Measurements from ENCODE around the gene GRID1.

GRID1 gene

DNA sequence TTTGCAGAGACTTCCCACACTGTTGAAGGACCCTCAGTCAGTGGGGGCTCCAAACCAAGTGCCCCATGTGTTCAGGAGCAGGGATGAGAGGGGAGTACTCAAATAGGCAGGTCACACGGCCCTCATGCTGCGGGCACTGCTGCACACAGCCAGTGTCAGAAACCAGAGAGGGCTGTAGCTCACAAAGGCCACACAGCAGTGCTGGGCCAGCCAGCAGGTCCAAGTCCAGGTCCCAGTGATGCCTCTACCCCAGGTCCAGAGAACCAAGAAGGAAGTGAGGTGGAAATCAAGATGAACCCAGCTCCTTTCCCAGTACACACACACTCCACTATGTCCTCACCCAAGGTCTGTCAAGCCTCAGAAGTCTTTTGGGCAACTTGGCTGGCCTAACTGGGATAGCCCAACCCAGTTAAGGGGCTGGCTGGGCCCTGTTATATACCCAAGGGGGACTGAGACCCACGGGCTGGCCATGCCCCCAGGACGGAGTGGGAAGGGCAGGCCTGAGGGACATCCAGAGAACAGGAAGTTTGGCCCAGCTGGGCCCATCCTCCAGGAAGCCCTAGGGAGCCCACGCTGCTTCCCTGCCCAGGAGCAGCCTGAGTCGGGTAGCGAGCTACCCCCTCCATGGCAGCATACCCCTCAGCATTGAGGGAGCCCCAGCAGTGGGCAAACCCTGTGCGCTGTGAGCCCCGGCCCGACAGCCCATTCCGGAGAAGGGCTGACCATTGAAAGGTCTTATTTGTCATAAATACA lies 24.3 kb downstream of the GRID1 start:
- H3K9ac ChIP-seq (ENCODE audit: low read length): no peak overlapping the region
- H2AK5ac ChIP-seq (ENCODE audit: low read length, severe bottlenecking): no peak overlapping the region
- H4K91ac ChIP-seq (ENCODE audit: low read length): no peak overlapping the region
- H2AFZ ChIP-seq (ENCODE audit: low read depth, low read length): no peak overlapping the region
- no peak overlapping the region for H3K27ac ChIP-seq (ENCODE audit: low read length, poor library complexity, severe bottlenecking)
- H2BK12ac ChIP-seq (ENCODE audit: low read length in 2 of 2): no peak overlapping the region
- H2BK120ac ChIP-seq (ENCODE audit: low read depth, low read length): no peak overlapping the region
- no peaks in the 10 kb centered on the region for H3K79me1 ChIP-seq (replicated peaks; ENCODE audit: low read length, poor library complexity, severe bottlenecking)
- 81% methylated on average over 11 of the region's 11 CpGs for WGBS
- H3K14ac ChIP-seq (ENCODE audit: low read length in 2 of 2): no peak overlapping the region
- H2BK15ac ChIP-seq (ENCODE audit: low read depth, poor library complexity, severe bottlenecking): no peak overlapping the region
- H3K4ac ChIP-seq (ENCODE audit: low read depth in 1 of 2, low read length in 2 of 2): no peak overlapping the region
- no peak overlapping the region for H2BK5ac ChIP-seq (ENCODE audit: low read depth, low read length, poor library complexity, severe bottlenecking)
- H3K4me3 ChIP-seq (ENCODE audit: insufficient read depth in 1 of 2, low read depth in 1 of 2, low read length in 2 of 2): no peak overlapping the region
- H3K4me2 ChIP-seq (ENCODE audit: low read length, poor library complexity, severe bottlenecking): no peak overlapping the region
- no peaks in the 10 kb centered on the region for H3K36me3 ChIP-seq (ENCODE audit: control insufficient read depth in 1 of 2, insufficient read depth in 2 of 2, low read depth in 1 of 2, low read length in 2 of 2)
- H3K23ac ChIP-seq (ENCODE audit: low read length in 2 of 2): no peak overlapping the region
- H3K9me3 ChIP-seq (ENCODE audit: control insufficient read depth, low read length): no peaks in the 10 kb centered on the region
- no peak overlapping the region for H4K8ac ChIP-seq (ENCODE audit: low read length)
- H3K18ac ChIP-seq (ENCODE audit: low read depth in 1 of 2, low read length in 2 of 2): no peak overlapping the region
- peaks cover 2 to 7% of the 10 kb centered on the region in 2 experiments for H3K27me3 ChIP-seq (ENCODE audit: control insufficient read depth in 1 of 2, insufficient read depth in 1 of 2, low read length in 2 of 2)
- DNase-seq: no peak
- peaks cover 6% of the 10 kb centered on the region for H3K4me1 ChIP-seq (ENCODE audit: control insufficient read depth, insufficient read depth, low read depth, low read length)

DNA sequence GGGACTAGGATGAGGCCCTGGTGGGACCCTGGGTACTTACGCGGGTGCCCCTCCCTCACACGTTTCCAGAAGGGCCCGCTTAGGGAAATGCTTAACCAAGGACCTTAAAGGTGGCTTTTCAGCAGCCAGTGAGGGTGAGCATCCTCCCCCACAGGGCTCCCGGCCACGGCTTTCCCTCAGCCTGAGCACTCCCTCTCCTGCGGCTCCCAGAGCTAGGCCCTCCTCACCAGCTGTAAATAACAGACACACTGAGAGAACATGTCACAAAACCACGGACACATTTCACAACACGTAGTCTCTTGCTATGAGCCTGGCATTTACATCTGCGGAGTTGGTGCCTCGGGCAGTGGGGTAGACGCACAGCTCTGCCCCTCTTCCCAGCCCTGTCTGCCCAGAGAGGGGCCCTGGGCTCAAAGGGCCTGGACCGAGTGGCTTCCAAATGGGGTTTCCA lies 25.2 kb downstream of the GRID1 start:
- Histone ChIP-seq H3K4me3 (ENCODE audit: insufficient read depth in 1 of 2, low read depth in 1 of 2, low read length in 2 of 2) (no peak overlapping the region), H3K79me1 (replicated peaks; ENCODE audit: low read length, poor library complexity, severe bottlenecking) (no peaks in the 10 kb centered on the region), H2AK5ac (ENCODE audit: low read length, severe bottlenecking) (no peak overlapping the region), H3K9me3 (ENCODE audit: control insufficient read depth, low read length) (no peaks in the 10 kb centered on the region), H3K4ac (ENCODE audit: low read depth in 1 of 2, low read length in 2 of 2) (no peak overlapping the region), H4K8ac (ENCODE audit: low read length) (no peak overlapping the region), H3K14ac (ENCODE audit: low read length in 2 of 2) (no peak overlapping the region), H3K27me3 (ENCODE audit: control insufficient read depth in 1 of 2, insufficient read depth in 1 of 2, low read length in 2 of 2) (peaks cover 2 to 7% of the 10 kb centered on the region in 2 experiments), H3K36me3 (ENCODE audit: control insufficient read depth in 1 of 2, insufficient read depth in 2 of 2, low read depth in 1 of 2, low read length in 2 of 2) (no peaks in the 10 kb centered on the region), H3K18ac (ENCODE audit: low read depth in 1 of 2, low read length in 2 of 2) (no peak overlapping the region), H4K91ac (ENCODE audit: low read length) (no peak overlapping the region), H2BK120ac (ENCODE audit: low read depth, low read length) (no peak overlapping the region), H3K4me1 (ENCODE audit: control insufficient read depth, insufficient read depth, low read depth, low read length) (peaks cover 6% of the 10 kb centered on the region), H3K4me2 (ENCODE audit: low read length, poor library complexity, severe bottlenecking) (no peak overlapping the region), H2AFZ (ENCODE audit: low read depth, low read length) (no peak overlapping the region), H3K27ac (ENCODE audit: low read length, poor library complexity, severe bottlenecking) (no peak overlapping the region), H3K9ac (ENCODE audit: low read length) (no peak overlapping the region), H2BK12ac (ENCODE audit: low read length in 2 of 2) (no peak overlapping the region), H2BK15ac (ENCODE audit: low read depth, poor library complexity, severe bottlenecking) (no peak overlapping the region), H2BK5ac (ENCODE audit: low read depth, low read length, poor library complexity, severe bottlenecking) (no peak overlapping the region), H3K23ac (ENCODE audit: low read length in 2 of 2) (no peak overlapping the region)
- 67% methylated on average over 13 of the region's 13 CpGs for WGBS
- no peak for DNase-seq

DNA sequence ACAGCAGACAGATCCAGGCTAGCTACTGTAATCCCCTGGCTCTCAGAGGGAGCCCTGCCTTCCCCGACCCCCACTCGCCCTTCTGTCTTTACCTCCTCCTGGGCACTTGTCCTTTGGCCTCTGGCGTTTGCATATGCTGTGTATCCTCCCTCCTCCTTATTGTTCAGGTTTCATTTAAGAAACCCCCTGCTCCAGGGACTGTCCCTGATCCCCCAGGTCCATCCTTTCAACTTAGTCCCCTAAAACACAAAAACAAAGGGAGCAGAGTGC lies 25.7 kb downstream of the GRID1 start:
- H2AK5ac ChIP-seq (ENCODE audit: low read length, severe bottlenecking): no peak overlapping the region
- H3K79me1 ChIP-seq (replicated peaks; ENCODE audit: low read length, poor library complexity, severe bottlenecking): no peaks in the 10 kb centered on the region
- no peaks in the 10 kb centered on the region for H3K36me3 ChIP-seq (ENCODE audit: control insufficient read depth in 1 of 2, insufficient read depth in 2 of 2, low read depth in 1 of 2, low read length in 2 of 2)
- no peak overlapping the region for H2BK12ac ChIP-seq (ENCODE audit: low read length in 2 of 2)
- no peak overlapping the region for H4K91ac ChIP-seq (ENCODE audit: low read length)
- no peak overlapping the region for H3K4me2 ChIP-seq (ENCODE audit: low read length, poor library complexity, severe bottlenecking)
- no peak overlapping the region for H2BK15ac ChIP-seq (ENCODE audit: low read depth, poor library complexity, severe bottlenecking)
- 58% methylated on average over 3 of the region's 3 CpGs for WGBS
- H3K27ac ChIP-seq (ENCODE audit: low read length, poor library complexity, severe bottlenecking): no peak overlapping the region
- H2BK5ac ChIP-seq (ENCODE audit: low read depth, low read length, poor library complexity, severe bottlenecking): no peak overlapping the region
- peaks cover 6% of the 10 kb centered on the region for H3K4me1 ChIP-seq (ENCODE audit: control insufficient read depth, insufficient read depth, low read depth, low read length)
- H2AFZ ChIP-seq (ENCODE audit: low read depth, low read length): no peak overlapping the region
- H3K4ac ChIP-seq (ENCODE audit: low read depth in 1 of 2, low read length in 2 of 2): no peak overlapping the region
- H3K27me3 ChIP-seq (ENCODE audit: control insufficient read depth in 1 of 2, insufficient read depth in 1 of 2, low read length in 2 of 2): peaks cover 2 to 7% of the 10 kb centered on the region in 2 experiments
- no peak overlapping the region for H3K18ac ChIP-seq (ENCODE audit: low read depth in 1 of 2, low read length in 2 of 2)
- H3K9me3 ChIP-seq (ENCODE audit: control insufficient read depth, low read length): no peaks in the 10 kb centered on the region
- no peak overlapping the region for H3K14ac ChIP-seq (ENCODE audit: low read length in 2 of 2)
- no peak overlapping the region for H3K4me3 ChIP-seq (ENCODE audit: insufficient read depth in 1 of 2, low read depth in 1 of 2, low read length in 2 of 2)
- no peak overlapping the region for H4K8ac ChIP-seq (ENCODE audit: low read length)
- no peak overlapping the region for H2BK120ac ChIP-seq (ENCODE audit: low read depth, low read length)
- DNase-seq: no peak
- H3K9ac ChIP-seq (ENCODE audit: low read length): no peak overlapping the region
- H3K23ac ChIP-seq (ENCODE audit: low read length in 2 of 2): no peak overlapping the region

DNA sequence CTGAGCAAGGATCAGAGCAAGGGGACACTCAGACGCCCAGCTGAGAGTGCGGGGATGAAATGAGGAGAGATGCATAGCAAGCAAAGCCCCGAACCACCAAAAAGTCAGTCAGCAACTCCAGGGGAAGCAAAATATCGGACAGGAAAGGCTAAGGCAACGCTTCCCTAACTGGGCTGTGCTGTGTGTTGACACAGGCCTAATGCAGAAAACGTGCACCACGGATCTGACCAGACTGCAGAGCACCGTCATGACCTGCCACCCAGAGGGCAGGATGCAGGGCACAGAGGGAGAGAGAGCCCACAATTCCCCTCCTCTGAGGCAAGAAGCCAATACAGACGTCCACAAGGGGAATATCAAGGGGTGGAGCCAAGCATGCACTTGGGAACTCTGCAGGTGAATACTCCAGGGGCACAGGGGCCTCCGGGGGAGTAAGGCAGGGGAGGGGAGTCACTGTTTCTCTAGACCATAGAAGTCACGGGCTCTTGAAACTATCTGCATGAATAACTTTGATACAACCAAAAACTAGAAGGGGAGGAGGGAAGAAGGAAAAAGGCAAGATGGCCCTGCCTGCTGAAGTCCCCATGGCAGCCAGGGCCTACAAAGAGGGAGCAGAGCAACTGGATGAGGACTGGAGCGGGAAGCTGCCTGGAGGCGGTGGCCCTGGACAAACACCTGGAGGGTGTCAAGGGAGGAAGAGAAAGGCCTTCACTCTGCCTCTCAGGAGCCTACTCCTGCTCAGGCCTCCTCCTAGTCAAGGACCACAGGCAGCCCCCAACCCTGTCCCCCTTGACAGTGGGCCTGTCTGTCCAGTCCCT lies 26.2 kb downstream of the GRID1 start:
- H3K4me3 ChIP-seq (ENCODE audit: insufficient read depth in 1 of 2, low read depth in 1 of 2, low read length in 2 of 2): no peak overlapping the region
- no peak overlapping the region for H3K14ac ChIP-seq (ENCODE audit: low read length in 2 of 2)
- no peak for DNase-seq
- H2AK5ac ChIP-seq (ENCODE audit: low read length, severe bottlenecking): no peak overlapping the region
- peaks cover 3 to 11% of the 10 kb centered on the region in 2 experiments for H3K27me3 ChIP-seq (ENCODE audit: control insufficient read depth in 1 of 2, insufficient read depth in 1 of 2, low read length in 2 of 2)
- no peak overlapping the region for H3K4ac ChIP-seq (ENCODE audit: low read depth in 1 of 2, low read length in 2 of 2)
- no peak overlapping the region for H3K27ac ChIP-seq (ENCODE audit: low read length, poor library complexity, severe bottlenecking)
- no peaks in the 10 kb centered on the region for H3K36me3 ChIP-seq (ENCODE audit: control insufficient read depth in 1 of 2, insufficient read depth in 2 of 2, low read depth in 1 of 2, low read length in 2 of 2)
- H2BK15ac ChIP-seq (ENCODE audit: low read depth, poor library complexity, severe bottlenecking): no peak overlapping the region
- H2AFZ ChIP-seq (ENCODE audit: low read depth, low read length): no peak overlapping the region
- H3K79me1 ChIP-seq (replicated peaks; ENCODE audit: low read length, poor library complexity, severe bottlenecking): no peaks in the 10 kb centered on the region
- no peak overlapping the region for H4K8ac ChIP-seq (ENCODE audit: low read length)
- H3K23ac ChIP-seq (ENCODE audit: low read length in 2 of 2): no peak overlapping the region
- peaks cover 6% of the 10 kb centered on the region for H3K4me1 ChIP-seq (ENCODE audit: control insufficient read depth, insufficient read depth, low read depth, low read length)
- H3K9ac ChIP-seq (ENCODE audit: low read length): no peak overlapping the region
- no peak overlapping the region for H4K91ac ChIP-seq (ENCODE audit: low read length)
- WGBS: 61% methylated on average over 12 of the region's 13 CpGs
- H2BK5ac ChIP-seq (ENCODE audit: low read depth, low read length, poor library complexity, severe bottlenecking): no peak overlapping the region
- no peak overlapping the region for H3K18ac ChIP-seq (ENCODE audit: low read depth in 1 of 2, low read length in 2 of 2)
- H2BK12ac ChIP-seq (ENCODE audit: low read length in 2 of 2): no peak overlapping the region
- H3K9me3 ChIP-seq (ENCODE audit: control insufficient read depth, low read length): no peaks in the 10 kb centered on the region
- no peak overlapping the region for H3K4me2 ChIP-seq (ENCODE audit: low read length, poor library complexity, severe bottlenecking)
- H2BK120ac ChIP-seq (ENCODE audit: low read depth, low read length): no peak overlapping the region

All from mesenchymal stem cell (in vitro differentiated cells and primary cell).